Loucy (cell line): ENCODE data around the gene GLRA1.

Experiments used
- CTCF ChIP-seq: fragments of 200-600 bp; sonication (generic); conservative IDR thresholded peaks from 2 replicates; pipeline ENCODE4 v1.5.1; 2014; ENCODE audit warnings: mild to moderate bottlenecking, antibody characterized with exemption, low read length
- EZH2phosphoT487 ChIP-seq: fragments of 200-600 bp; IDR thresholded peaks from 2 replicates; pipeline ENCODE4 v1.6.1; 2018; ENCODE audit warnings: antibody characterized with exemption, mild to moderate bottlenecking, moderate library complexity, borderline replicate concordance

- no peak for TF ChIP-seq CTCF
- TF ChIP-seq EZH2phosphoT487: no peak
Measured at GRCh38 chr5:151935135-151935695, 10.6 kb upstream of the GLRA1 start.
